ENCODE measurements around the gene CLDN34.

Gene CLDN34

DNA sequence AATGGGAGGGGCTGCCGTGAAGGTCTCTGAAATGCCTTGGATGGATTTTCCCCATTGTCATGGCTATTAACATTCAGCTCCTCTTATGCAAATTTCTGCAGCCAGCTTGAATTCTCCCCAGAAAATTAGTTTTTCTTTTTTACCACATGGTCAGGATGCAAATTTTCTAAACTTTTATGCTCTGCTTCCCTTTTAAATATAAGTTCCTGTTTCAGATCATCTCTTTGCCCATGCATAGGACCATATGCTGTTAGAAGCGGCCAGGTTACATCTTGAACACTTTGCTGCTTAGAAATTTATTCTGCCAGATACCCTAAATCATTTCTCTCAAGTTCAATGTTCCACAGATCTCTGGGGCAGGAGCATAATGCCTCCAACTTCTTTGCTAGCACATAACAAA is 13.8 kb upstream of the CLDN34 start:
- TF ChIP-seq ZNF8 (CRISPR knock-in tag; IDR thresholded peaks at IDR 0.05), result no peak
- no peak for TF ChIP-seq SNAI2 (CRISPR knock-in tag; IDR thresholded peaks at IDR 0.05)
- no peak for TF ChIP-seq PPARA (CRISPR knock-in tag; IDR thresholded peaks at IDR 0.05; ENCODE audit: borderline replicate concordance)
- no peak for TF ChIP-seq RARB (CRISPR knock-in tag; IDR thresholded peaks at IDR 0.05)
- TF ChIP-seq ZC3H10 (CRISPR knock-in tag; IDR thresholded peaks at IDR 0.05), result no peak
- ATAC-seq, result no peak

DNA sequence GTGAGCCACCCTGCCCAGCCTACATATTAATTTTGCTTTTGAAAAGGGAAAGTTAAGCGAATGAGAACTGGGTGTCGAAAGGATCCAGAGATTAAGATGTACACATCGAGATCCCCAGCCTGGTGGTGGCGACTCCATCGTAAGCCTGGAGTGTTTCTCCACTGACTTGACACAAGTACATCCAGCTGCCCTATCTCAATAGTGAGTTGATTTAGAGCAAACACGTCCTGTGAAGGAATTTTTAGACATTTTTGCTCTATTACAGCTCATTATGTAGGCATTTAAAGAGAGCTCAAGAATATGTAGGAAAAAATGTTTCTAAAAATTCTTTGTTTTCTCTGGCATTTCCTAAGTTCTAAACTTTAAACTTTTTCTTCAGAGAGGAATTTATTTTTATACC is 11.7 kb upstream of the CLDN34 start:
- no peak for ATAC-seq
- TF ChIP-seq BACH2 (CRISPR knock-in tag; IDR thresholded peaks at IDR 0.05; ENCODE audit: borderline replicate concordance), result no peak

DNA sequence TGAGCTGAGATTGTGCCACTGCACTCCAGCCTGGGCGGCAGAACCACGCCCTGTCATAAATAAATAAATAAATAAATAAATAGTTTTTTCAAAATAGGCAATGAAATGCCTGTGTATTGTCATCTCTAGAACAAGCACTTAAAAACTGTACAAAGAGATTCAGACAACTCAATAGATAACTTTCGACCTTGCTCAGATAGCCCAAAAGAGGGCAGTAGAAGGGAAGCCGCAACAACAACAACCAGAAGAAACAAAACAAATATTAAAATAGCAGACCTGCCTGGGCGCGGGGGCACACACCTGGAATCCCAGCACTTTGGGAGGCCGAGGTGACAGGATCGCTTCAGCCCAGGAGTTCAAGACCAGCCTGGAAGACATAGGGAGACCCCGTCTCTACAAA is 9.4 kb upstream of the CLDN34 start:
- TF ChIP-seq ZNF8 (CRISPR knock-in tag; IDR thresholded peaks at IDR 0.05) (no peak), ZNF565 (CRISPR knock-in tag; conservative IDR thresholded peaks at IDR 0.05; ENCODE audit: low read depth) (no peak), GLIS3 (CRISPR knock-in tag; IDR thresholded peaks at IDR 0.05) (no peak), ISL1 (CRISPR knock-in tag; IDR thresholded peaks at IDR 0.05) (no peak), ZNF70 (CRISPR knock-in tag; IDR thresholded peaks at IDR 0.05) (no peak), ZFP30 (CRISPR knock-in tag; IDR thresholded peaks at IDR 0.05) (no peak), RARB (CRISPR knock-in tag; IDR thresholded peaks at IDR 0.05) (no peak), ZC3H10 (CRISPR knock-in tag; IDR thresholded peaks at IDR 0.05) (no peak), ARNTL (CRISPR knock-in tag; IDR thresholded peaks at IDR 0.05; ENCODE audit: borderline replicate concordance, low read depth) (no peak)
- TF ChIP-seq, protein P1, sequence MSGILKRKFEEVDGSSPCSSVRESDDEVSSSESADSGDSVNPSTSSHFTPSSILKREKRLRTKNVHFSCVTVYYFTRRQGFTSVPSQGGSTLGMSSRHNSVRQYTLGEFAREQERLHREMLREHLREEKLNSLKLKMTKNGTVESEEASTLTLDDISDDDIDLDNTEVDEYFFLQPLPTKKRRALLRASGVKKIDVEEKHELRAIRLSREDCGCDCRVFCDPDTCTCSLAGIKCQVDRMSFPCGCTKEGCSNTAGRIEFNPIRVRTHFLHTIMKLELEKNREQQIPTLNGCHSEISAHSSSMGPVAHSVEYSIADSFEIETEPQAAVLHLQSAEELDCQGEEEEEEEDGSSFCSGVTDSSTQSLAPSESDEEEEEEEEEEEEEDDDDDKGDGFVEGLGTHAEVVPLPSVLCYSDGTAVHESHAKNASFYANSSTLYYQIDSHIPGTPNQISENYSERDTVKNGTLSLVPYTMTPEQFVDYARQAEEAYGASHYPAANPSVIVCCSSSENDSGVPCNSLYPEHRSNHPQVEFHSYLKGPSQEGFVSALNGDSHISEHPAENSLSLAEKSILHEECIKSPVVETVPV (CRISPR knock-in tag; IDR thresholded peaks at IDR 0.05), result no peak

DNA sequence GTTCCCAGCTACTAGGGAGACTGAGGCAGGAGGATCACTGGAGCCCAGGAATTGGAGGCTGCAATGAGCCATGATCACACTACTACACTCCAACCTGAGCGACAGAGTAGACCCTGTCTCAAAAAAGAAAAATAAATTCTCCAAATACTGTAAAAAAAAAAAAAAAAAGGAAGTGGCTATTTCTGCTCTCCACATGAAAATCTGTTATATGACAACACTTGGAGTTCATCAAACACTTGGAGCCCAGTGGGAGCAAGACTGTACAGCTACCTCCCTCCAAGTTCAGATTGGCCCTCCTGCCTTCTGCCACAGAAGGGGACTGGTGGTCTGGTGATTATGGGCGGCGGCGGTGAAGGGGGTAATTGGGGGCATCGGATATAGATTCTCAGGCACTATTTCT is 9.0 kb upstream of the CLDN34 start:
- ATAC-seq, result no peak
- TF ChIP-seq ZC3H10 (CRISPR knock-in tag; IDR thresholded peaks at IDR 0.05) (no peak), ZFP30 (CRISPR knock-in tag; IDR thresholded peaks at IDR 0.05) (no peak), ZNF70 (CRISPR knock-in tag; IDR thresholded peaks at IDR 0.05) (no peak), RARB (CRISPR knock-in tag; IDR thresholded peaks at IDR 0.05) (no peak)
- TF ChIP-seq, protein P2, sequence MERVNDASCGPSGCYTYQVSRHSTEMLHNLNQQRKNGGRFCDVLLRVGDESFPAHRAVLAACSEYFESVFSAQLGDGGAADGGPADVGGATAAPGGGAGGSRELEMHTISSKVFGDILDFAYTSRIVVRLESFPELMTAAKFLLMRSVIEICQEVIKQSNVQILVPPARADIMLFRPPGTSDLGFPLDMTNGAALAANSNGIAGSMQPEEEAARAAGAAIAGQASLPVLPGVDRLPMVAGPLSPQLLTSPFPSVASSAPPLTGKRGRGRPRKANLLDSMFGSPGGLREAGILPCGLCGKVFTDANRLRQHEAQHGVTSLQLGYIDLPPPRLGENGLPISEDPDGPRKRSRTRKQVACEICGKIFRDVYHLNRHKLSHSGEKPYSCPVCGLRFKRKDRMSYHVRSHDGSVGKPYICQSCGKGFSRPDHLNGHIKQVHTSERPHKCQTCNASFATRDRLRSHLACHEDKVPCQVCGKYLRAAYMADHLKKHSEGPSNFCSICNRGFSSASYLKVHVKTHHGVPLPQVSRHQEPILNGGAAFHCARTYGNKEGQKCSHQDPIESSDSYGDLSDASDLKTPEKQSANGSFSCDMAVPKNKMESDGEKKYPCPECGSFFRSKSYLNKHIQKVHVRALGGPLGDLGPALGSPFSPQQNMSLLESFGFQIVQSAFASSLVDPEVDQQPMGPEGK (CRISPR knock-in tag; IDR thresholded peaks at IDR 0.05; ENCODE audit: borderline replicate concordance), result no peak

More for the DNA sequence above, 9.4 kb upstream of the CLDN34 start:
- no peak for ATAC-seq

DNA sequence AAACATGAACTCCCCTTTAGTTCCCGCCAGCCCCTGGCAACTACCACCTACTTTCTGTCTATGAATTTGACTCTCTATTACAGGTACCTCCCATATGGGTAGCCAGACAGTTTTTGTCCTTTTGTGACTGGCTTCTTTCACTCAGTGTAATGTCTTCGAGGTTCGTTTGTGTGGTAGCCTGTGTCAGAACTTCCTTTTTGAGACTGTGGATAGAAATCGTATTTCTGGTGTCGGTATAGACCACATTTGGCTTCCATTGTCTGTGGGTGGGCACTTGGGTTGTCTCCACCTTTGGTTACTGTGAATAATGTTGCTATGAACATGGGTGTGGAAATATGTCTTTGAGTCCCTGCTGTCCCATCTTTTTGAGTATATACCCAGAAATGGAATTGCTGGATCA is 5.4 kb upstream of the CLDN34 start:
- TF ChIP-seq ZNF8 (CRISPR knock-in tag; IDR thresholded peaks at IDR 0.05), result no peak
- ATAC-seq, result no peak

DNA sequence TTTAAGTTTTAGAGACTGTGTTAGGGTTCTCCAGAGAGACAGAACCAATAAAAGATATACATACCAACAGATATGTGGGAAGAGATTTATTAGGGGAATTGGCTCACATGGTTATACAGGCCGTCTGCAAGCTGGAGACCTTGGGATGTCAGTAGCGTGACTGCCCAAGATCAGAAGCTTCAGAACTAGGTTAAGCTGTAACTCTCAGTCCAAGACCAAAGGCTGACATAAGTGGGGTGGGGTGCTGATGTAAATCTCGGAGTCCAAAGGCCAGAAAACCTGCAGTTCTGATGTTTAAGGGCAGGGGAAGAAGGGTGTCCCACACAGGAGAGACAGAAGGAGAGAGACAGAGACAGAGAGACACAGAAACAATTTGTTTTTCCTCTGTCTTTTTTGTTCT is 10.5 kb downstream of the CLDN34 start:
- no peak for ATAC-seq
- TF ChIP-seq, protein P3, sequence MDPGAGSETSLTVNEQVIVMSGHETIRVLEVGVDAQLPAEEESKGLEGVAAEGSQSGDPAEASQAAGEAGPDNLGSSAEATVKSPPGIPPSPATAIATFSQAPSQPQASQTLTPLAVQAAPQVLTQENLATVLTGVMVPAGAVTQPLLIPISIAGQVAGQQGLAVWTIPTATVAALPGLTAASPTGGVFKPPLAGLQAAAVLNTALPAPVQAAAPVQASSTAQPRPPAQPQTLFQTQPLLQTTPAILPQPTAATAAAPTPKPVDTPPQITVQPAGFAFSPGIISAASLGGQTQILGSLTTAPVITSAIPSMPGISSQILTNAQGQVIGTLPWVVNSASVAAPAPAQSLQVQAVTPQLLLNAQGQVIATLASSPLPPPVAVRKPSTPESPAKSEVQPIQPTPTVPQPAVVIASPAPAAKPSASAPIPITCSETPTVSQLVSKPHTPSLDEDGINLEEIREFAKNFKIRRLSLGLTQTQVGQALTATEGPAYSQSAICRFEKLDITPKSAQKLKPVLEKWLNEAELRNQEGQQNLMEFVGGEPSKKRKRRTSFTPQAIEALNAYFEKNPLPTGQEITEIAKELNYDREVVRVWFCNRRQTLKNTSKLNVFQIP (CRISPR knock-in tag; IDR thresholded peaks at IDR 0.05; ENCODE audit: borderline replicate concordance, low read depth), result no peak
- TF ChIP-seq TOX (CRISPR knock-in tag; IDR thresholded peaks at IDR 0.05; ENCODE audit: borderline replicate concordance), result no peak
- TF ChIP-seq ZNF8 (CRISPR knock-in tag; IDR thresholded peaks at IDR 0.05), result no peak
- TF ChIP-seq SNAI2 (CRISPR knock-in tag; IDR thresholded peaks at IDR 0.05), result no peak
- TF ChIP-seq CSDC2 (CRISPR knock-in tag; IDR thresholded peaks at IDR 0.05), result no peak
- no peak for TF ChIP-seq ZNF565 (CRISPR knock-in tag; conservative IDR thresholded peaks at IDR 0.05; ENCODE audit: low read depth)
- TF ChIP-seq GLIS3 (CRISPR knock-in tag; IDR thresholded peaks at IDR 0.05), result no peak
- TF ChIP-seq BACH2 (CRISPR knock-in tag; IDR thresholded peaks at IDR 0.05; ENCODE audit: borderline replicate concordance), result no peak
- TF ChIP-seq PPARA (CRISPR knock-in tag; IDR thresholded peaks at IDR 0.05; ENCODE audit: borderline replicate concordance), result no peak
- TF ChIP-seq, protein P2 (CRISPR knock-in tag; IDR thresholded peaks at IDR 0.05; ENCODE audit: borderline replicate concordance), result no peak
- TF ChIP-seq ZNF70 (CRISPR knock-in tag; IDR thresholded peaks at IDR 0.05), result no peak
- TF ChIP-seq ZFP30 (CRISPR knock-in tag; IDR thresholded peaks at IDR 0.05), result no peak
- TF ChIP-seq OSR1 (CRISPR knock-in tag; IDR thresholded peaks at IDR 0.05), result no peak
- TF ChIP-seq, protein P4, sequence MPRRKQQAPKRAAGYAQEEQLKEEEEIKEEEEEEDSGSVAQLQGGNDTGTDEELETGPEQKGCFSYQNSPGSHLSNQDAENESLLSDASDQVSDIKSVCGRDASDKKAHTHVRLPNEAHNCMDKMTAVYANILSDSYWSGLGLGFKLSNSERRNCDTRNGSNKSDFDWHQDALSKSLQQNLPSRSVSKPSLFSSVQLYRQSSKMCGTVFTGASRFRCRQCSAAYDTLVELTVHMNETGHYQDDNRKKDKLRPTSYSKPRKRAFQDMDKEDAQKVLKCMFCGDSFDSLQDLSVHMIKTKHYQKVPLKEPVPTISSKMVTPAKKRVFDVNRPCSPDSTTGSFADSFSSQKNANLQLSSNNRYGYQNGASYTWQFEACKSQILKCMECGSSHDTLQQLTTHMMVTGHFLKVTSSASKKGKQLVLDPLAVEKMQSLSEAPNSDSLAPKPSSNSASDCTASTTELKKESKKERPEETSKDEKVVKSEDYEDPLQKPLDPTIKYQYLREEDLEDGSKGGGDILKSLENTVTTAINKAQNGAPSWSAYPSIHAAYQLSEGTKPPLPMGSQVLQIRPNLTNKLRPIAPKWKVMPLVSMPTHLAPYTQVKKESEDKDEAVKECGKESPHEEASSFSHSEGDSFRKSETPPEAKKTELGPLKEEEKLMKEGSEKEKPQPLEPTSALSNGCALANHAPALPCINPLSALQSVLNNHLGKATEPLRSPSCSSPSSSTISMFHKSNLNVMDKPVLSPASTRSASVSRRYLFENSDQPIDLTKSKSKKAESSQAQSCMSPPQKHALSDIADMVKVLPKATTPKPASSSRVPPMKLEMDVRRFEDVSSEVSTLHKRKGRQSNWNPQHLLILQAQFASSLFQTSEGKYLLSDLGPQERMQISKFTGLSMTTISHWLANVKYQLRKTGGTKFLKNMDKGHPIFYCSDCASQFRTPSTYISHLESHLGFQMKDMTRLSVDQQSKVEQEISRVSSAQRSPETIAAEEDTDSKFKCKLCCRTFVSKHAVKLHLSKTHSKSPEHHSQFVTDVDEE (CRISPR knock-in tag; IDR thresholded peaks at IDR 0.05), result no peak
- TF ChIP-seq, protein P1 (CRISPR knock-in tag; IDR thresholded peaks at IDR 0.05), result no peak
- no peak for TF ChIP-seq ESRRG (CRISPR knock-in tag; IDR thresholded peaks at IDR 0.05)
- no peak for TF ChIP-seq ISL1 (CRISPR knock-in tag; IDR thresholded peaks at IDR 0.05)

Data from SK-N-SH treated with all-trans-retinoic acid at 6 μM for 48 hours (cell line).